Sigmoid colon (tissue), 7 donors: ENCODE results near the gene DNAJA1. TPM values are rescaled to one million over a fixed set of nuclear protein-coding genes. Genes with fewer than 3 reads are reported as not detected.

Experiments used
- DNase-seq: peaks from one replicate; pipeline ENCODE4 v3.0.0-alpha.2; 2019
- H3K27ac ChIP-seq, 4 donors: fragments of 200-600 bp; sonication (generic); one replicate each; pipeline ENCODE4 v1.5.1; 2016 to 2019; ENCODE audit warnings: mild to moderate bottlenecking in 1 of 4
- H3K27me3 ChIP-seq, 3 donors: fragments of 200-600 bp; sonication (generic); one replicate each; pipeline ENCODE4 v1.5.1; 2019; ENCODE audit warnings: mild to moderate bottlenecking in 1 of 3
- H3K36me3 ChIP-seq, 4 donors: fragments of 200-600 bp; sonication (generic); one replicate each; pipeline ENCODE4 v1.5.1; 2016 to 2019
- H3K4me1 ChIP-seq, 4 donors: fragments of 200-600 bp; sonication (generic); one replicate each; pipeline ENCODE4 v1.5.1; 2017 to 2019
- H3K4me3 ChIP-seq, 4 donors: fragments of 200-600 bp; sonication (generic); one replicate each; pipeline ENCODE4 v1.5.1; 2017 to 2019; ENCODE audit warnings: mild to moderate bottlenecking in 2 of 4, moderate library complexity in 1 of 4
- H3K9me3 ChIP-seq, 4 donors: fragments of 200-600 bp in 3 of 4; sonication (generic) in 3 of 4; one replicate each; pipeline versions ENCODE4 v1.5.1 to v1.6.1; 2013 to 2019
- CTCF ChIP-seq, 4 experiments: fragments of 450-650 bp in 3 of 4; fragments of 200-600 bp in 1 of 4; IDR thresholded peaks; one replicate each; pipeline ENCODE4 v1.5.1; 2016 to 2019; ENCODE audit warnings: antibody characterized with exemption in 4 of 4, mild to moderate bottlenecking in 3 of 4, moderate library complexity in 2 of 4
- EP300 ChIP-seq, 4 donors: sonication (generic); formaldehyde crosslinking; IDR thresholded peaks; one replicate each; pipeline ENCODE4 v1.6.1; 2017; ENCODE audit warnings: antibody characterized with exemption in 4 of 4
- POLR2A ChIP-seq, 2 donors: fragments of 450-650 bp; IDR thresholded peaks; one replicate each; pipeline ENCODE4 v1.6.1; 2016; ENCODE audit warnings: antibody characterized with exemption in 2 of 2, mild to moderate bottlenecking in 2 of 2, moderate library complexity in 2 of 2
- POLR2AphosphoS5 ChIP-seq, 4 donors: sonication (generic); formaldehyde crosslinking; IDR thresholded peaks; one replicate each; pipeline ENCODE4 v1.6.1; 2017; ENCODE audit warnings: antibody characterized with exemption in 4 of 4
- WGBS, 2 donors: extraction: QIAGEN DNeasy Blood & Tissue Kit; methylation state at CpG; one replicate each; pipeline ENCODE4 v1.1.7; 2013; 5-methylcytosine and 5-hydroxymethylcytosine counted together
- intact Hi-C: fragments of 100-400 bp; cut with DNase I; formaldehyde crosslinking; loops from one replicate; pipeline ENCODE4 v1.15.1; 2023
- polyA plus RNA-seq, 3 donors: library from polyadenylated mRNA; stranded (reverse); fragments of 200-250 nt; gene quantifications; one replicate each; pipeline ENCODE4 v1.2.3, GENCODE V29; 2013
- total RNA-seq, 4 donors: library from RNA; depleted of rRNA; stranded (reverse); fragments of >200 nt; gene quantifications; one replicate each; pipeline ENCODE4 v1.1.0, GENCODE V29; 2016
- donor health status: healthy with polysubstance abuse.
- donor health status: Bipolar disorder and iron deficiency.
- donor health status: healthy.

The DNAJA1 gene
- total and polyA plus RNA-seq, 7 donors, result 49.0 to 102 (median 71.1) TPM

DNA sequence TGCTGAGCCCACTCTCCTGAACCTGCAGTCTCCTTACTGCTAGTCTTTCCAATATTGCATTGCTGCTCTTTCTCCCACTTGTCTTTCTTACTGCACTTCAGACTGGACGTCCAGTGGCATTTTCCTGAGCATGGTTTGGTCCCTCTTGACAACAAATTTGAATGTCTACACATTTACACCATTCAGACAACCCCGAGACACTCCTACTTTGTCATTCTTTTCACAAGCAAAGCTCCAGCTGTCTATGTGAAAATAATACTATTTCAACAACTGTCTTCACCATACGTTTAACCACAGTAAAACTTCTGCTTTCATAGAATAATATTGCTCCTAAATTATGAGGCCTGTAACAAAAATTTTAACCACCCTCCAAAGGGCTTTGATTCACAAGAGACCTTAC is 13.2 kb upstream of the DNAJA1 start:
- H3K27ac ChIP-seq, result no peak overlapping the region
- no peaks in the 10 kb centered on the region for H3K9me3 ChIP-seq
- H3K4me3 ChIP-seq, result no peak overlapping the region
- TF ChIP-seq EP300 (IDR thresholded peaks at IDR 0.05) (no peak), POLR2AphosphoS5 (IDR thresholded peaks at IDR 0.05) (no peak), POLR2A (IDR thresholded peaks at IDR 0.05) (no peak), CTCF (IDR thresholded peaks at IDR 0.05) (no peak)
- DNase-seq, result no peak
- intact Hi-C loops, result no loop called here
- H3K36me3 ChIP-seq, result no peaks in the 10 kb centered on the region
- H3K4me1 ChIP-seq, result no peaks in the 10 kb centered on the region
- WGBS, 2 donors, result 80 to 86% methylated on average over 3 of the region's 3 CpGs
- no peaks in the 10 kb centered on the region for H3K27me3 ChIP-seq

- H3K27me3 ChIP-seq, result no peaks in the 10 kb centered on the region
- DNase-seq, result no peak
Measured at GRCh38 chr9:33012328-33013069, 12.6 kb upstream of the DNAJA1 start.

DNA sequence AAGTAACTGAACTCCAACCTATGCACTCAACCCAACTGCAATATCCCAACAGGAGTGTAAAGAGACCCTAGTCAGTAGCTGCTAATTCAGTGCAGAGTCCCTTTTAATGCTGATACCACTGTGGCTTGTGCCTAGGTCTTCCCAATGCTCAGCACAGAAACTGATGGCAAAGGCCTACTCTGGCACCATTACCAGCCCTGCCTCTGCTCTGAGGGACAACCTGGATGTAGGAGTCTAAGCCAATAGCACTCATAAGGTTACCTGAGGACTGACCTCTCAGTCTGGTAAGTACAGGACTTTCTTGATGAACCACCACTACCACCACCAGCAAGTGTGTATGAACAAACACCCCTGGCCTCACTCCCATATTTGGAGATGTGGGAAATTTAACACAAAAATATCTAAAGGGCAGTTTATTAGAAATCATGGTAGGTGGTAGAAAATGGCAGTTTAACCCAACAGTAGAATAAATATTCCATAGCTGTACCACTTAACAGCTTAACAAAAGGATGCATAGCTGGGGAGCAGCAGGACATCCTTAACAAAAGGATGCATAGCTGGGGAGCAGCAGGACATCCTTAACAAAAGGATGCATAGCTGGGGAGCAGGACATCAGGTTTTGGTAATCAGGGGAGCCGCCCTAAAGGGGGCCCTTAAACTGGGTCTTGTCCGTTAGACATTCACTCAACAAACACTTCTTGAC is 11.0 kb upstream of the DNAJA1 start:
- Histone ChIP-seq H3K27me3 (no peaks in the 10 kb centered on the region), H3K36me3 (no peaks in the 10 kb centered on the region), H3K4me3 (no peak overlapping the region), H3K4me1 (no peaks in the 10 kb centered on the region), H3K27ac (no peak overlapping the region), H3K9me3 (no peaks in the 10 kb centered on the region)
- intact Hi-C loops, result no loop called here
- DNase-seq, result no peak
- 92 to 95% methylated on average over 2 of the region's 2 CpGs for WGBS, 2 donors
- TF ChIP-seq EP300 (IDR thresholded peaks at IDR 0.05), result no peak
- TF ChIP-seq POLR2A (IDR thresholded peaks at IDR 0.05), result no peak
- no peak for TF ChIP-seq CTCF (IDR thresholded peaks at IDR 0.05)
- TF ChIP-seq POLR2AphosphoS5 (IDR thresholded peaks at IDR 0.05), result no peak

More at GRCh38 chr9:33012328-33013069, 12.6 kb upstream of the DNAJA1 start:
- intact Hi-C loops, result no loop called here
- TF ChIP-seq CTCF (IDR thresholded peaks at IDR 0.05), result no peak
- no peak for TF ChIP-seq POLR2A (IDR thresholded peaks at IDR 0.05)
- no peak for TF ChIP-seq EP300 (IDR thresholded peaks at IDR 0.05)
- no peak for TF ChIP-seq POLR2AphosphoS5 (IDR thresholded peaks at IDR 0.05)
- H3K4me1 ChIP-seq, result no peaks in the 10 kb centered on the region
- 83 to 88% methylated on average over 3 of the region's 3 CpGs for WGBS, 2 donors
- no peaks in the 10 kb centered on the region for H3K36me3 ChIP-seq
- no peaks in the 10 kb centered on the region for H3K9me3 ChIP-seq
- no peak overlapping the region for H3K4me3 ChIP-seq
- no peak overlapping the region for H3K27ac ChIP-seq

GRCh38 chr9:33014665-33015014 is 10.4 kb upstream of the DNAJA1 start:
- no peaks in the 10 kb centered on the region for H3K27me3 ChIP-seq
- H3K27ac ChIP-seq, result no peak overlapping the region
- intact Hi-C loops, result no loop called here
- 85 to 97% methylated on average over 1 of the region's 1 CpG for WGBS, 2 donors
- H3K9me3 ChIP-seq, result no peaks in the 10 kb centered on the region
- no peaks in the 10 kb centered on the region for H3K4me1 ChIP-seq
- no peak for DNase-seq
- H3K36me3 ChIP-seq, result peaks cover 0 to 2% (median 0%) of the 10 kb centered on the region in 4 donors
- H3K4me3 ChIP-seq, result no peak overlapping the region
- TF ChIP-seq EP300 (IDR thresholded peaks at IDR 0.05), result no peak
- TF ChIP-seq POLR2A (IDR thresholded peaks at IDR 0.05), result no peak

DNA sequence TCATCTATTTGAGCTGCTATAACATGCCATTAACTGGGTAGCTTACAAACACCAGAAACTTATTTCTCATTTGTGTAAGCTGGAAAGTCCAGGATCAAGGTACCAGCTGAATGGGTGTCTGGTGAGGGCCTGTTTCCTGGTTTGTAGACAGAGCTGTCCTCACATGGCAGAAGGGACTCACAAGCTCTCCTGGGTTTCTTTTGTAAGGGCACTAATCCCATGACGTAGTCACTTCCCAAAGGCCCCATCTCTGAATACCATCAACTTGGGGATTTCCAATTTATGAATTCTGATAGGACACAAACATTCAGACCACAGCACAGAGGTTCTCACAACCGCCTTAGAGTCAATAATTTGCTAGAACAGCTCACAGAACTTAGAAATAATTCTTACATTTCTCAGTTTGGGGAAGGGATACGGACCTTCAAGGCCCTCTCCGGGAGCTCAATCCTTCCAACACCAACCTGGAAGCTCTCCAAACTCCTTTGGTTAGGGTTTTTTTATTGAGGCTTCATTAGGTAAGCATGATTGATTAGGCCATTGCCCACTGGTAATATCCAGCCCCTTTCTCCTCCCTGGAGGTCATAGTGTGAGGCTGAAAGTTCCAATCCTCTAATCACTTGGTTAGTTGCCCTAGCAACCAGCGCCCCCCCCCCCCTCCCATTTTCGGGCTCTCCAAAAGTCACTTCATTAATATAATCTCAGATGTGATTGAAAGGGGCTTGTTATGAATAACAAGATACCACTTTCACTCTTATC is 7.6 kb upstream of the DNAJA1 start:
- H3K9me3 ChIP-seq, result no peaks in the 10 kb centered on the region
- TF ChIP-seq POLR2AphosphoS5 (IDR thresholded peaks at IDR 0.05) (no peak), CTCF (IDR thresholded peaks at IDR 0.05) (no peak), POLR2A (IDR thresholded peaks at IDR 0.05) (no peak), EP300 (IDR thresholded peaks at IDR 0.05) (no peak)
- intact Hi-C loops, result no loop called here

More for the DNA sequence above, 7.6 kb upstream of the DNAJA1 start:
- no peak overlapping the region for H3K4me3 ChIP-seq
- no peaks in the 10 kb centered on the region for H3K27me3 ChIP-seq
- peaks cover 0 to 5% (median 0%) of the 10 kb centered on the region in 4 donors for H3K4me1 ChIP-seq
- no peak for DNase-seq
- no peak overlapping the region for H3K27ac ChIP-seq
- 91% methylated on average over 6 of the region's 6 CpGs for WGBS, 2 donors
- H3K36me3 ChIP-seq, result peaks cover 0 to 7% (median 0%) of the 10 kb centered on the region in 4 donors
